Esophagus muscularis mucosa (tissue), 4 donors: ENCODE measurements around the gene MAP3K14. TPM values are rescaled to one million over a fixed set of nuclear protein-coding genes. Genes with fewer than 3 reads are reported as not detected.

Source experiments
- DNase-seq: peaks from one replicate; pipeline ENCODE4 v3.0.0-alpha.2; 2017; ENCODE audit errors: extremely low spot score
- H3K27ac ChIP-seq, 4 donors: fragments of 200-600 bp; sonication (generic); replicated peaks in 1 of 4; 1 replicate in 3 of 4; 2 replicates in 1 of 4; pipeline ENCODE4 v1.5.1; 2016 to 2019; ENCODE audit warnings: mild to moderate bottlenecking in 1 of 4
- H3K27me3 ChIP-seq, 4 donors: fragments of 200-600 bp; sonication (generic); one replicate each; pipeline versions ENCODE4 v1.5.1 to v1.6.0; 2016 to 2019
- H3K36me3 ChIP-seq, 4 donors: fragments of 200-600 bp; sonication (generic); one replicate each; pipeline ENCODE4 v1.5.1; 2016 to 2019
- H3K4me1 ChIP-seq, 4 donors: fragments of 200-600 bp; sonication (generic); one replicate each; pipeline ENCODE4 v1.5.1; 2016 to 2019
- H3K4me3 ChIP-seq, 4 donors: fragments of 200-600 bp; sonication (generic); 1 replicate in 2 of 4; 2 replicates in 2 of 4; pipeline ENCODE4 v1.5.1; 2016 to 2019; ENCODE audit warnings: mild to moderate bottlenecking in 4 of 4, moderate library complexity in 1 of 4
- H3K9me3 ChIP-seq, 4 donors: fragments of 200-600 bp; sonication (generic); 1 replicate in 3 of 4; 2 replicates in 1 of 4; pipeline ENCODE4 v1.5.1; 2016 to 2019
- EP300 ChIP-seq: sonication (generic); formaldehyde crosslinking; IDR thresholded peaks from one replicate; pipeline ENCODE4 v1.6.1; 2017; ENCODE audit warnings: antibody characterized with exemption
- POLR2A ChIP-seq: fragments of 450-650 bp; IDR thresholded peaks from one replicate; pipeline ENCODE4 v1.6.1; 2017; ENCODE audit warnings: antibody characterized with exemption, moderate library complexity, mild to moderate bottlenecking, low read depth
- POLR2AphosphoS5 ChIP-seq, 2 donors: sonication (generic); formaldehyde crosslinking; IDR thresholded peaks; one replicate each; pipeline ENCODE4 v1.6.1; 2017; ENCODE audit warnings: antibody characterized with exemption in 2 of 2
- WGBS: methylation state at CpG from one replicate; pipeline ENCODE4 v1.1.5; 2018; 5-methylcytosine and 5-hydroxymethylcytosine counted together
- intact Hi-C: fragments of 100-400 bp; cut with DNase I; formaldehyde crosslinking; loops from one replicate; pipeline ENCODE4 v1.15.1; 2023
- total RNA-seq, 4 donors: library from RNA; depleted of rRNA; stranded (reverse); fragments of >200 nt; gene quantifications; one replicate each; pipeline versions ENCODE4 v1.1.0 to v1.2.1, GENCODE V29; 2016
- TF ChIP-seq, protein P1 (sequence below), 3 experiments: fragments of 200-600 bp in 2 of 3; fragments of 450-650 bp in 1 of 3; sonication (generic) in 2 of 3; IDR thresholded peaks; one replicate each; pipeline ENCODE4 v1.5.1; 2017 to 2019; ENCODE audit warnings: antibody characterized with exemption in 3 of 3, mild to moderate bottlenecking in 2 of 3, moderate library complexity in 1 of 3

The MAP3K14 gene
- 10 to 100 TPM in 3 of 4 donors, 1 to 10 TPM in 1; 7.8 to 26.5 (median 10.6) TPM for total RNA-seq

DNA sequence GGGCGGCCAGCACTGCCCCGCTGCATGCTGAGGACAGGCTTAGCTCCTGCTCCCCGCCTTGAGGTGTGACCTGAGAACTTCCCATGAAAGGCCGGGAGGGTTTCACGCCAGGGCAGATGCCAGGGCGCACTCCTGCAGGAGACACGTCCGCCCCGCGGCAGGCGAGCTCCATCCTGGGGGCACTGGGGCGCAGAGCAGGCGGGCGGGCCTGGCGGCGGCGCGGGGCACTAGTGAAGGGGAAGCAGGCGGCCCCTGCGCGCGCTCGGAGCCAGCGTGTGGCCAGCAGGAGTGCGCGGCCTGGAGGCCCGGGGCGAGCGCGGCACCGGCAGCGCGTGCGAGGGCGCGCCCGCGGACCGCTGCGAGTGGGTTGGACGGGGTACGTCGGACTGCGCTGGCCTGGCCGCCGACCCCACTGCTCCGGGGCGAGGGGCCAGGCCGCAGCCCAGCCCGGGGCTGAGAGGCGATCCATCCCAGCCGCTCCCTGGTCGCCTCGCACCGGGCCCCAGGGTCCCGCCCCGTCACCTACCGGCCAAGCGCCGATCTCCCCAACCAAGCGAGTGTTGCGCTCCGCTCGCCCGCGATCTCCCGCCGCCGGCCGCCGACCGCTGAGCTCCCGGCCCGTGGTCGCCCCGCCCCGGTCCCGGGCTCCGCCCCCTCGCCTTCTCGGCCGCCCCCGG, at the start of gene MAP3K14:
Gene MAP3K14, minus strand, starts transcription at position 587 of the 677 bp plus-strand sequence. CDS start 26,275 bp downstream, outside the sequence.
- TF ChIP-seq EP300 (no peak), POLR2A (peak; percentile 95), POLR2AphosphoS5 (IDR thresholded peaks at IDR 0.05) (peak in 1 of 2 donors; percentile 95)
- TF ChIP-seq, protein P1, sequence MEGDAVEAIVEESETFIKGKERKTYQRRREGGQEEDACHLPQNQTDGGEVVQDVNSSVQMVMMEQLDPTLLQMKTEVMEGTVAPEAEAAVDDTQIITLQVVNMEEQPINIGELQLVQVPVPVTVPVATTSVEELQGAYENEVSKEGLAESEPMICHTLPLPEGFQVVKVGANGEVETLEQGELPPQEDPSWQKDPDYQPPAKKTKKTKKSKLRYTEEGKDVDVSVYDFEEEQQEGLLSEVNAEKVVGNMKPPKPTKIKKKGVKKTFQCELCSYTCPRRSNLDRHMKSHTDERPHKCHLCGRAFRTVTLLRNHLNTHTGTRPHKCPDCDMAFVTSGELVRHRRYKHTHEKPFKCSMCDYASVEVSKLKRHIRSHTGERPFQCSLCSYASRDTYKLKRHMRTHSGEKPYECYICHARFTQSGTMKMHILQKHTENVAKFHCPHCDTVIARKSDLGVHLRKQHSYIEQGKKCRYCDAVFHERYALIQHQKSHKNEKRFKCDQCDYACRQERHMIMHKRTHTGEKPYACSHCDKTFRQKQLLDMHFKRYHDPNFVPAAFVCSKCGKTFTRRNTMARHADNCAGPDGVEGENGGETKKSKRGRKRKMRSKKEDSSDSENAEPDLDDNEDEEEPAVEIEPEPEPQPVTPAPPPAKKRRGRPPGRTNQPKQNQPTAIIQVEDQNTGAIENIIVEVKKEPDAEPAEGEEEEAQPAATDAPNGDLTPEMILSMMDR (IDR thresholded peaks at IDR 0.05) = peak in 1 of 3 experiments; percentile 36
- intact Hi-C loops = no loop called here
- H3K4me1 ChIP-seq = peaks cover 48 to 74% (median 70%) of the 10 kb centered on the region in 4 donors
- H3K27me3 ChIP-seq = no peaks in the 10 kb centered on the region
- no peaks in the 10 kb centered on the region for H3K9me3 ChIP-seq
- H3K4me3 ChIP-seq = peak within 1 kb of the TSS; percentile 72 to 84 (median 76)
- DNase-seq = no peak
- 0% methylated on average over 2 of the region's 83 CpGs for WGBS
- H3K27ac ChIP-seq = peak within 1 kb of the TSS; percentile 92 to 99 (median 94)
- H3K36me3 ChIP-seq = no peaks in the 10 kb centered on the region

DNA sequence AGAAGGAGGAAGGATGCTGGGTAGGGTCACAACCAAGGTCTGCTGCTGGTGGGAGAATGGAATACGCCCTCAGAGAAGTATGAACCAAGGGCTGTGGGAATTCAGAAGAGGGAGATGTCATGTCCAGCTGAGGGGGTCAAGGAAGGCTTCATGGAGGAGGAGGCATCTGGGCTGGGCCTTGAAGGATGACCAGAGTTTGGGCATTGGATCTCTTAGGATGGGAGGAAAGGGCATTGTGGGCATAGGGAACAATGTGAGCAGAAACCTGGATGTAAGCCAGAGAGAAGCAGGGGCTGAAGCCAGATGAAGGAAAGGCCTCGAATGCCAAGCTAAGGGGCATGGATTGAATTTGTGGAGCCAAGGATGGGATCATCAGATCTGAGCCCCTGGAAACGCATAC, 49.2 kb upstream of the MAP3K14 start:
- Histone ChIP-seq H3K9me3 (no peaks in the 10 kb centered on the region), H3K4me3 (no peak overlapping the region), H3K4me1 (peaks cover 2 to 12% (median 10%) of the 10 kb centered on the region in 4 donors), H3K27me3 (no peaks in the 10 kb centered on the region), H3K36me3 (no peaks in the 10 kb centered on the region), H3K27ac (no peak overlapping the region)
- whole genome bisulfite sequencing = 85% methylated on average over 3 of the region's 3 CpGs
- TF ChIP-seq EP300 (no peak), POLR2AphosphoS5 (IDR thresholded peaks at IDR 0.05) (no peak), POLR2A (no peak)
- TF ChIP-seq, protein P1 (IDR thresholded peaks at IDR 0.05) = no peak
- peak; percentile 31 for DNase-seq
- intact Hi-C loops = no loop called here

DNA sequence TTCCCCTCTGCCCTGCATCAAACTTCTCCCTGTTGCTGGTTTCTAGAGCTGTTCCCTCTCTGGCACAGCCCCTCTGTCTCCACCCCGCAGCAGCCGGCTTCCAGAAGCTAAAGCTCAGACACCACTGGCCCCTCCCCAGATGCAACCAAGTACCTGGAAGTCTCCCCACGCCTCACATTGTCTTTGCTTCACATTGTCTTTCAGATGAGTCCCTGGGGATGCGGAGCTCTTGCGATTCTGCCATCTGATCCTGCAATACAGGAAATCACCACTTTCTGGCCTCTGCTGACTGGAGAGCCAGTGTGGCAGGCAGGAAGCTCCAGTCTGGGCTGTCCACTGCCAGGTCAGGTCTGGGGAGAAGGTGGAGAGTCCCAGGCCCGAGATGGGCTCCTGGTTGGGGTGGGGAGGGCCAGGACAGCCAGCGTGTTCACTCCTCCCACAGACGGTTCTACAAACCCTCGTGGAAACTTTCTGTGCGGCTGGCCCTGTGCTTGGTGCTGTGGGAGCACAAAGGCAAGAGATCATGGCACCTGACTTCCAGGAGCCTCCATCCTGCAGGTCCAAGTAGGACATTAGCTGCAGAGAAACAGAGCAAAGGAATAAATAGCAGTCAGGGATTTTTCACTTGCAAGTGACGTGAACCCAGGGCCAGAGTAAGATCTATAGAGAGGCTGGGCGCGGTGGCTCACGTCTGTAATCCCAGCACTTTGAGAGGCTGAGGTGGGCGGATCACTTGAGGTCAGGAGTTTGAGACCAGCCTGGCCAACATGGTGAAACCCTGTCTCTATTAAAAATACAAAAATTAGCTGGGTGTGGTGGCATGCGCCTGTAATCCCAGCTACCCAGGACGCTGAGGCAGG, 47.9 kb upstream of the MAP3K14 start:
- Histone ChIP-seq H3K36me3 (no peaks in the 10 kb centered on the region), H3K27ac (no peak overlapping the region), H3K27me3 (no peaks in the 10 kb centered on the region), H3K4me3 (no peak overlapping the region), H3K9me3 (no peaks in the 10 kb centered on the region), H3K4me1 (peaks cover 0 to 9% (median 7%) of the 10 kb centered on the region in 4 donors)
- TF ChIP-seq POLR2AphosphoS5 (IDR thresholded peaks at IDR 0.05) (no peak), EP300 (no peak), POLR2A (no peak)
- TF ChIP-seq, protein P1 (IDR thresholded peaks at IDR 0.05) = no peak
- no peak for DNase-seq
- intact Hi-C loops = no loop called here
- 68% methylated on average over 13 of the region's 17 CpGs for whole genome bisulfite sequencing

DNA sequence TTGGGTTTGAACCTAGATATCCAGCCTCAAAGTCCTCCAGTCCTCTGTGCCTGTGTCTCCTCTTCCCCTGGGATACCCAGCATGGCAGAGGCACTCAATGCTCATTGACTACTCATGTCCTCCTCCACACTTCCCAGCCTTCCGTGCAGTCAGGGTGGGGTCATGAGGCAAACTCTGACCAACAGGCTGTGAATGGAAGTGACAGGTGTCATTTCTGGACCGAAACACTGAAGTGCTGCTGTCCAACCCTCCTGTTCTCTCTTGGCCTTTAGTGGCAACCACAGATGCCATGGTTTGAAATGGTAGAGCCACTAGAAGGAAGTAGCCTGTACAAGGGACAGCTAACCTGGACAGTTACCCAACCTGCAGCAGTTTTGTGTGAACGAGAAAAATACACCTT, 46.7 kb upstream of the MAP3K14 start:
- 92% methylated on average over 3 of the region's 3 CpGs for WGBS
- Histone ChIP-seq H3K4me1 (peaks cover 0 to 9% (median 7%) of the 10 kb centered on the region in 4 donors), H3K27ac (no peak overlapping the region), H3K36me3 (no peaks in the 10 kb centered on the region), H3K4me3 (no peak overlapping the region), H3K9me3 (no peaks in the 10 kb centered on the region), H3K27me3 (no peaks in the 10 kb centered on the region)
- no peak for TF ChIP-seq EP300
- no peak for TF ChIP-seq POLR2A
- TF ChIP-seq, protein P1 (IDR thresholded peaks at IDR 0.05) = no peak
- no peak for TF ChIP-seq POLR2AphosphoS5 (IDR thresholded peaks at IDR 0.05)
- intact Hi-C loops = no loop called here
- no peak for DNase-seq
